GM23248 (cell line): ENCODE measurements around the gene ANAPC15. TPM values are rescaled to one million over a fixed set of nuclear protein-coding genes. Genes with fewer than 3 reads are reported as not detected.
"Not testable (repeated sequence)": the region's sequence is repeated elsewhere in the genome, so short reads cannot be mapped to it uniquely, and the experiment has no call there.

Source experiments
- DNase-seq: peaks from one replicate; pipeline ENCODE4 v3.0.0-alpha.2; 2015
- H2AFZ ChIP-seq: fragments of 200-600 bp; sonication (generic); 2 replicates; pipeline ENCODE4 v1.6.1; 2016; ENCODE audit warnings: antibody characterized with exemption
- H3F3A ChIP-seq: fragments of 200-600 bp; sonication (generic); 2 replicates; pipeline ENCODE4 v1.6.1; 2016; ENCODE audit warnings: mild to moderate bottlenecking, antibody characterized with exemption, mixed run types; ENCODE audit not compliant: insufficient read depth
- H3K27ac ChIP-seq: fragments of 200-600 bp; sonication (generic); 2 replicates; pipeline ENCODE4 v1.5.1; 2016; ENCODE audit warnings: mild to moderate bottlenecking
- H3K27me3 ChIP-seq: fragments of 200-600 bp; sonication (generic); replicated peaks from 2 replicates; pipeline ENCODE4 v1.6.1; 2016; ENCODE audit warnings: mild to moderate bottlenecking; ENCODE audit not compliant: insufficient read depth
- H3K36me3 ChIP-seq: fragments of 200-600 bp; sonication (generic); 2 replicates; pipeline ENCODE4 v1.6.1; 2016; ENCODE audit warnings: low read depth, mild to moderate bottlenecking
- H3K4me1 ChIP-seq: fragments of 200-600 bp; sonication (generic); 2 replicates; pipeline ENCODE4 v1.6.1; 2016; ENCODE audit warnings: mild to moderate bottlenecking; ENCODE audit not compliant: insufficient read depth
- H3K4me2 ChIP-seq: fragments of 200-600 bp; sonication (generic); one replicate; pipeline ENCODE4 v1.6.1; 2016; ENCODE audit warnings: mild to moderate bottlenecking; ENCODE audit not compliant: unreplicated experiment
- H3K4me3 ChIP-seq: fragments of 200-600 bp; sonication (generic); 2 replicates; pipeline ENCODE4 v1.5.1; 2016; ENCODE audit warnings: mild to moderate bottlenecking
- H3K79me2 ChIP-seq: fragments of 200-600 bp; sonication (generic); 2 replicates; pipeline ENCODE4 v1.6.1; 2016; ENCODE audit warnings: mild to moderate bottlenecking; ENCODE audit not compliant: insufficient read depth
- H3K9ac ChIP-seq: fragments of 200-600 bp; sonication (generic); 2 replicates; pipeline ENCODE4 v1.6.1; 2016; ENCODE audit warnings: mild to moderate bottlenecking
- H3K9me2 ChIP-seq: fragments of 200-600 bp; sonication (generic); 2 replicates; pipeline ENCODE4 v1.6.1; 2016; ENCODE audit warnings: mixed run types, mild to moderate bottlenecking, moderate library complexity; ENCODE audit not compliant: insufficient read depth
- H3K9me3 ChIP-seq: fragments of 200-600 bp; sonication (generic); one replicate; pipeline ENCODE4 v1.6.1; 2017; ENCODE audit warnings: low read depth
- H4K20me1 ChIP-seq: fragments of 200-600 bp; sonication (generic); 2 replicates; pipeline ENCODE4 v1.6.0; 2016; ENCODE audit not compliant: insufficient read depth
- EZH2 ChIP-seq: fragments of 200-600 bp; sonication (generic); IDR thresholded peaks from 2 replicates; pipeline ENCODE4 v1.6.1; 2018; ENCODE audit warnings: antibody characterized with exemption, mild to moderate bottlenecking; ENCODE audit not compliant: insufficient read depth, poor library complexity, severe bottlenecking
- EZH2phosphoT487 ChIP-seq: fragments of 200-600 bp; sonication (generic); IDR thresholded peaks from 2 replicates; pipeline ENCODE4 v1.6.1; 2018; ENCODE audit warnings: antibody characterized with exemption, moderate library complexity, mild to moderate bottlenecking, low read depth; ENCODE audit not compliant: insufficient read depth
- WGBS, 2 experiments: methylation state at CpG; one replicate each; pipeline ENCODE4 v1.1.6; 2015 to 2017; ENCODE audit warnings: low lambda C conversion rate in 2 of 2, low coverage in 1 of 2; ENCODE audit errors: missing lambda C conversion rate in 2 of 2; 5-methylcytosine and 5-hydroxymethylcytosine counted together
- in situ Hi-C: fragments of 300-500 bp; cut with MboI; formaldehyde crosslinking; loops from 2 replicates; pipeline ENCODE4 v1.15.0; 2020
- polyA plus RNA-seq: library from polyadenylated mRNA; unstranded; fragments of >200 nt; fragmentation: Nextera tagmentation; extraction: Ambion mirVana; gene quantifications from 2 replicates; pipeline ENCODE4 v1.2.1, GENCODE V29; 2016
- total RNA-seq: library from RNA; depleted of rRNA; stranded (reverse); fragments of >200 nt; shearing (Covaris generic); gene quantifications from 2 replicates; pipeline ENCODE4 v1.2.3, GENCODE V29; 2014

Gene ANAPC15
- total and polyA plus RNA-seq, 2 experiments from 2014 or later: 38.7 to 62.4 TPM

DNA sequence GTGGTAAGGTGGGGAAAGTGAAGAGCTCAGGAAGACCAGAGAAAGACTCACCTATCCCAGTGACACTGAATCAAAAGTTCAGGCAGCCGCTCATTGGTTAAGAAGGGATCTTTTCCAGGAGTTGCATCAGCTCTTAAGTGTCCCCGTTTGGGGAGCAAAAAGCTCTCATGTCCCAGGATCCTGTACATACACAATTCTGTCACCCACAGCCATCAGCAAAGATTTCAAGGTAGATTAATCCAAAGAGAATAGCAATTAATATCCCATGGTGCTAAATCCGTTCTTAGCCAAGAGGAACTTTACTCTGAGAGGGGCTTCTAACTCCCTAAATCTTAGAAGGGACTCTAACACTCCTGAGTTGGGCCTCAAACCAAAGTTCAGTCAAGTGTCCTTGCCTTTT, 42.3 kb upstream of the ANAPC15 start:
- 56 to 71% methylated on average over 3 of the region's 3 CpGs for WGBS, 2 experiments
- Histone ChIP-seq H4K20me1 (no peaks in the 10 kb centered on the region), H3K4me3 (no peak overlapping the region), H3K36me3 (no peaks in the 10 kb centered on the region), H3K79me2 (peaks cover 14% of the 10 kb centered on the region), H3K27me3 (no peaks in the 10 kb centered on the region), H3F3A (no peaks in the 10 kb centered on the region), H3K9me2 (no peaks in the 10 kb centered on the region), H3K27ac (no peak overlapping the region), H3K4me1 (no peaks in the 10 kb centered on the region), H2AFZ (no peak overlapping the region), H3K9me3 (no peaks in the 10 kb centered on the region), H3K9ac (no peak overlapping the region), H3K4me2 (no peak overlapping the region)
- no peak for TF ChIP-seq EZH2
- TF ChIP-seq EZH2phosphoT487: no peak
- no peak for DNase-seq
- in situ Hi-C loops: no loop called here

DNA sequence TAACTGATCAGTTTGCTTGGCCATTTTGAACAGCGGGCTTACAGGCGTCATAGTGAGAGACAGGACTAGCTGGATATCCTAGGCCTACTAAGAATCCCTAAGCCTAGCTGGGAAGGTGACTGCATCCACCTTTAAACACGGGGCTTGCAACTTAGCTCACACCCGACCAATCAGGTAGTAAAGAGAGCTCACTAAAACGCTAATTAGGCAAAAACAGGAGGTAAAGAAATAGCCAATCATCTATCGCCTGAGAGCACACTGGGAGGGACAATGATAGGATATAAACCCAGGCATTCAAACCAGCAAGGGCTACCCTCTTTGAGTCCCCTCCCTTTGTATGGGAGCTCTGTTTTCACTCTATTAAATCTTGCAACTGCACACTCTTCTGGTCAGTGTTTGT, 41.4 kb upstream of the ANAPC15 start:
- 87 to 92% methylated on average over 4 to 5 of the region's 6 CpGs for WGBS, 2 experiments
- H3K4me2 ChIP-seq, H3F3A ChIP-seq, in situ Hi-C loops, H3K9ac ChIP-seq, H3K27me3 ChIP-seq, H3K36me3 ChIP-seq, DNase-seq, H3K4me3 ChIP-seq, H2AFZ ChIP-seq, H4K20me1 ChIP-seq, H3K9me3 ChIP-seq, H3K4me1 ChIP-seq, H3K27ac ChIP-seq, H3K9me2 ChIP-seq: not testable (repeated sequence)
- H3K79me2 ChIP-seq: peaks cover 14% of the 10 kb centered on the region

DNA sequence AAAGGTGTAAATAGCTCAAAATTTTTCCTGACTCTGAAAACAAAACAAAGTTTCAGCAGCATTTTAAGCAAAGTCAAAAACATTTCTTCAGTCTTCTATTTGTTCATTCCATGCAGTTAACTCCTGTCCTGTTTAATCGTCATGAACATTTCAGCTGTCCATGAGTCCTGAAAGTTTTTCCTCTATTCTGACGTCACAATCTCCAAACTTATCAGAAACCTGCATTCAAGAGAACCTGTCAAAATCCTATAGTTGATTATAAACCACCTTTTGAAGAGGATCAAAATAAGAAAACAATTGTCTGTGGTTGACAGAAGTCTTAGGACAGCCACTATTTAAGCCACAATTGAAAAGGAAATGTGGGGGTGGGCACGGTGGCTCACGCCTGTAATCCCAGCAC, 38.4 kb upstream of the ANAPC15 start:
- H3K4me1 ChIP-seq: no peaks in the 10 kb centered on the region; the same call in 1 of the 2 replicates
- in situ Hi-C loops: no loop called here
- TF ChIP-seq EZH2phosphoT487 (no peak), EZH2 (no peak)
- no peak for DNase-seq
- H3K9me3 ChIP-seq: no peaks in the 10 kb centered on the region
- peak overlapping the region; percentile 91 for H3K4me2 ChIP-seq
- H3K27ac ChIP-seq: no peak overlapping the region
- peak overlapping the region; percentile 80 for H3K4me3 ChIP-seq
- H3F3A ChIP-seq: peaks cover 12% of the 10 kb centered on the region; the same call in 1 of the 2 replicates
- H3K79me2 ChIP-seq: peaks cover 14% of the 10 kb centered on the region
- H3K27me3 ChIP-seq: no peaks in the 10 kb centered on the region
- H2AFZ ChIP-seq: no peak overlapping the region
- H4K20me1 ChIP-seq: no peaks in the 10 kb centered on the region
- 73% methylated on average over 4 of the region's 4 CpGs for WGBS, 2 experiments
- no peaks in the 10 kb centered on the region for H3K9me2 ChIP-seq
- peak overlapping the region; percentile 86; the same call in 1 of the 2 replicates for H3K9ac ChIP-seq
- H3K36me3 ChIP-seq: no peaks in the 10 kb centered on the region

DNA sequence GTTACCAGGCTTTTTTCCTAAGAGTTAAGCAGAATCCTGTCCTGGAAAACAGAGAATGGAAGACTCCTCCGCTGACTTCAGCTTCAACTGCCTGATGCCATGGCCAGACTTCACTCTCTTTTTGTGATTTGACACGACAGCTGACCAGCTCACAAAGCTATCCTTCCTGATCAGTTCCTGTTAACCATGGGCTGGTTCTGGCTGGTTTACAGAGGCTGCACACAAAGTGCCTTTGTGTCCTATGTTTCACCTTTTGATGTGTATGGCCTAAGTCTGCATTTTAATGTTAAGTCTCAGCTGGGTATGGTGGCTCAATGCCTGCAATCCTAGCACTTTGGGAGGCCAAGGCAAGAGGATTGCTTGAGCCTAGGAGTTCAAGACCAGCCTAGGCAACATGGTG, 34.1 kb upstream of the ANAPC15 start:
- Histone ChIP-seq H4K20me1 (no peaks in the 10 kb centered on the region), H3K9ac (no peak overlapping the region), H3K27ac (0 out of 2 replicates have a peak overlapping the region, but pooled peaks have one; percentile 20), H3K79me2 (peaks cover 10% of the 10 kb centered on the region), H3K9me3 (no peaks in the 10 kb centered on the region), H3F3A (peaks cover 41% of the 10 kb centered on the region), H3K27me3 (no peaks in the 10 kb centered on the region), H3K4me3 (no peak overlapping the region), H3K9me2 (no peaks in the 10 kb centered on the region), H3K4me2 (no peak overlapping the region), H3K4me1 (peaks cover 31% of the 10 kb centered on the region), H3K36me3 (no peaks in the 10 kb centered on the region), H2AFZ (no peak overlapping the region)
- in situ Hi-C loops: no loop called here
- no peak for DNase-seq
- WGBS, 2 experiments: 30 to 34% methylated on average over 2 of the region's 2 CpGs
- no peak for TF ChIP-seq EZH2phosphoT487
- no peak for TF ChIP-seq EZH2

DNA sequence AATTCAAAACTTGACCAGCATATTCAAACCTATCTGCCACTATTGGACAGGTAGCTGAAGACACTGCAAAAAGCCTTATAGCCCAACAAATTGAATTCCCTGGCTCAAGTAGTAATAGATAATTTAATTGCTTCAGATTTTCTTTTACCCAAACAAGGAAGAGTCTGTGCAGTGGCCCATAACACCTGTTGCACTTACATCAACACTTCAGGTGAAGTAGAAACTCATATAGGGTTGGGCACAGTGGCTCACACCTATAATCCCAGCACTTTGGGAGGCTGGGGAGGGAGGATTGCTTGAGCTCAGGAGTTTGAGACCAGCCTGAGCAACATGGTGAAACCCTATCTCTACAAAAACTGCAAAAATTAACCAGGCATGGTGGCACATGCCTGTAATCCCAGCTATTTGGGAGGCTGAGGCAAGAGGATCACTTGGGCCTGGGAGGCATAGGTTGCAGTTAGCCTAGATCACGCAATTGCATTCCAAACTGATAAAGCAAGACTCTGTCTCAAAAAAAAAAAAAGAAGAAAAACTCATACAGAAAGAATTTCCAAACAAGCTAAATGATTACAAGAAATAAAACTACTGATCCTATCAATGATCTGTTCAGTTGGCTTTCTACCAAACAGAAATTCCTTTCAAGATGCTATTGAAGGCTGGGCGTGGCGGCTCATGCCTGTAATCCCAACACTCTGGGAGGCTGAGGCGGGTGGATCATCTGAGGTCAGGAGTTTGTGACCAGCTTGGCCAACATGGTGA, 32.5 kb upstream of the ANAPC15 start:
- WGBS, 2 experiments: 12 to 13% methylated on average over 4 of the region's 4 CpGs
- peak overlapping the region; percentile 7 for H3K4me2 ChIP-seq
- no peak overlapping the region for H3K4me3 ChIP-seq
- no peaks in the 10 kb centered on the region for H3K79me2 ChIP-seq
- peaks cover 45% of the 10 kb centered on the region for H3K4me1 ChIP-seq
- H3K27me3 ChIP-seq: no peaks in the 10 kb centered on the region
- H3K27ac ChIP-seq: peak overlapping the region; percentile 87
- no peaks in the 10 kb centered on the region for H4K20me1 ChIP-seq
- DNase-seq: peak; percentile 85
- H3K9me3 ChIP-seq: no peaks in the 10 kb centered on the region
- in situ Hi-C loops: no loop called here
- H2AFZ ChIP-seq: no peak overlapping the region
- no peaks in the 10 kb centered on the region for H3K36me3 ChIP-seq
- peak overlapping the region; percentile 49 for H3K9ac ChIP-seq
- no peak for TF ChIP-seq EZH2
- TF ChIP-seq EZH2phosphoT487: no peak
- H3F3A ChIP-seq: peaks cover 55% of the 10 kb centered on the region
- no peaks in the 10 kb centered on the region for H3K9me2 ChIP-seq

DNA sequence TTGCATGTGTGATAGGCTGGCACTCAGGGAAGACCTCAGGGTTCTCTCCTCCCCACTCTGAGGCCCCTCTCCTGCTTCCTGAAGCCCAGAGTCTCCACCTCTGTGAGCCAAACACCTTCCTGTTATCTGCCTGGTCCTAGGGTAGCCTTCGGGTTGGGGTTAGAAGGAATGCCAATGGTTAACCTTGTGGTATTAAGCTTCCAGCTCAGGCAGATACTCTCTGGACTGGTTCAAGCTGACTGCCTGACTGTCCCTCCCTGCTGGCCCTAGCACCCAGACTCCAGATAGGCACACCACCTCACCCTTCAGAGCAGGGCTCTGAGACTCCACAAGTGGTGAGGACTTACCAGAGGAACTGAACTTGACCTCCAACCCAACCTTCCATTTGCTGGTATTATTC, 30.0 kb upstream of the ANAPC15 start:
- H3K9me3 ChIP-seq, H3K79me2 ChIP-seq, H3K9me2 ChIP-seq, DNase-seq, H3K9ac ChIP-seq, in situ Hi-C loops, H3K4me3 ChIP-seq, H4K20me1 ChIP-seq, H2AFZ ChIP-seq, H3K36me3 ChIP-seq, H3K4me2 ChIP-seq, H3K27me3 ChIP-seq: not testable (repeated sequence)
- Histone ChIP-seq H3K4me1 (peaks cover 50% of the 10 kb centered on the region), H3K27ac (0 out of 2 replicates have a peak overlapping the region, but pooled peaks have one; percentile 88), H3F3A (peaks cover 59% of the 10 kb centered on the region)
- WGBS, 2 experiments: 50 to 57% methylated on average over 1 of the region's 1 CpG

DNA sequence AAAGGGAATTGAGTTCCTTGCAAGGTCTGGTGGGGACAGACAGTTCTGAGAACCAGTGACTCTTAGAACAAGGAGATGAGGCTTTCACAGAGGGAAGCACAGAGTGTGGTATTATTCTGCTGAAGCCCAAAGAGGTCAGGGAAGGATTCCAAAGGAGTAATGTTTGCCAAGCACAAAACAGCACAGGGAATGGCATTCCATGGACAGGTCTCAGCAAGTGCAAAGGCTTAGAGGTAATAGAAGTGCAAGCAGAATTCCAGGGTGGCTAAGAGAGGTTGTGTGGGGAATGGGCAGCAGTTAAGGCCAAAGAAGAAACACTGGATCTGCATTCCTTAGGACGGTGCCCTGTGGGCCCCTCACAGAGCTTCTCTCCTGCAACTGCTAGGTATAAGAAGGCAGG, 29.6 kb upstream of the ANAPC15 start:
- H3K9ac ChIP-seq, H3K9me3 ChIP-seq, H3K79me2 ChIP-seq, H3K36me3 ChIP-seq, H2AFZ ChIP-seq, H3K27me3 ChIP-seq, H3K9me2 ChIP-seq, H3K4me3 ChIP-seq, in situ Hi-C loops, H4K20me1 ChIP-seq: not testable (repeated sequence)
- DNase-seq: peak; percentile 38
- peaks cover 50% of the 10 kb centered on the region for H3K4me1 ChIP-seq
- H3F3A ChIP-seq: peaks cover 55% of the 10 kb centered on the region
- peak overlapping the region; percentile 88 for H3K27ac ChIP-seq
- peak overlapping the region; percentile 62 for H3K4me2 ChIP-seq
- 80 to 92% methylated on average over 1 of the region's 1 CpG for WGBS, 2 experiments
